ENCODE data around the gene PSMD12.

The PSMD12 gene

GRCh38 chr17:67403065-67403464 lies 36.7 kb upstream of the PSMD12 start:
- TF ChIP-seq FOXP2 (optimal IDR thresholded peaks at IDR 0.05; ENCODE audit: borderline replicate concordance, extremely low read depth, extremely low read length, insufficient read depth) (no peak), TAF1 (IDR thresholded peaks at IDR 0.05; ENCODE audit: borderline replicate concordance, insufficient read depth, low read length) (no peak), POLR2AphosphoS5 (IDR thresholded peaks at IDR 0.05; ENCODE audit: low read depth, low read length) (no peak), SIN3A (IDR thresholded peaks at IDR 0.05; ENCODE audit: borderline replicate concordance, insufficient read depth, low read length) (no peak)
- TF ChIP-seq, protein P1, sequence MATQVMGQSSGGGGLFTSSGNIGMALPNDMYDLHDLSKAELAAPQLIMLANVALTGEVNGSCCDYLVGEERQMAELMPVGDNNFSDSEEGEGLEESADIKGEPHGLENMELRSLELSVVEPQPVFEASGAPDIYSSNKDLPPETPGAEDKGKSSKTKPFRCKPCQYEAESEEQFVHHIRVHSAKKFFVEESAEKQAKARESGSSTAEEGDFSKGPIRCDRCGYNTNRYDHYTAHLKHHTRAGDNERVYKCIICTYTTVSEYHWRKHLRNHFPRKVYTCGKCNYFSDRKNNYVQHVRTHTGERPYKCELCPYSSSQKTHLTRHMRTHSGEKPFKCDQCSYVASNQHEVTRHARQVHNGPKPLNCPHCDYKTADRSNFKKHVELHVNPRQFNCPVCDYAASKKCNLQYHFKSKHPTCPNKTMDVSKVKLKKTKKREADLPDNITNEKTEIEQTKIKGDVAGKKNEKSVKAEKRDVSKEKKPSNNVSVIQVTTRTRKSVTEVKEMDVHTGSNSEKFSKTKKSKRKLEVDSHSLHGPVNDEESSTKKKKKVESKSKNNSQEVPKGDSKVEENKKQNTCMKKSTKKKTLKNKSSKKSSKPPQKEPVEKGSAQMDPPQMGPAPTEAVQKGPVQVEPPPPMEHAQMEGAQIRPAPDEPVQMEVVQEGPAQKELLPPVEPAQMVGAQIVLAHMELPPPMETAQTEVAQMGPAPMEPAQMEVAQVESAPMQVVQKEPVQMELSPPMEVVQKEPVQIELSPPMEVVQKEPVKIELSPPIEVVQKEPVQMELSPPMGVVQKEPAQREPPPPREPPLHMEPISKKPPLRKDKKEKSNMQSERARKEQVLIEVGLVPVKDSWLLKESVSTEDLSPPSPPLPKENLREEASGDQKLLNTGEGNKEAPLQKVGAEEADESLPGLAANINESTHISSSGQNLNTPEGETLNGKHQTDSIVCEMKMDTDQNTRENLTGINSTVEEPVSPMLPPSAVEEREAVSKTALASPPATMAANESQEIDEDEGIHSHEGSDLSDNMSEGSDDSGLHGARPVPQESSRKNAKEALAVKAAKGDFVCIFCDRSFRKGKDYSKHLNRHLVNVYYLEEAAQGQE (IDR thresholded peaks at IDR 0.05; ENCODE audit: insufficient read depth in 1 of 2, low read depth in 2 of 2, low read length in 2 of 2), result no peak

GRCh38 chr17:67401598-67402504 lies 35.5 kb upstream of the PSMD12 start:
- TF ChIP-seq TAF1 (IDR thresholded peaks at IDR 0.05; ENCODE audit: borderline replicate concordance, insufficient read depth, low read length) (no peak), SIN3A (IDR thresholded peaks at IDR 0.05; ENCODE audit: borderline replicate concordance, insufficient read depth, low read length) (no peak), POLR2AphosphoS5 (IDR thresholded peaks at IDR 0.05; ENCODE audit: low read depth, low read length) (no peak), FOXP2 (optimal IDR thresholded peaks at IDR 0.05; ENCODE audit: borderline replicate concordance, extremely low read depth, extremely low read length, insufficient read depth) (no peak)
- TF ChIP-seq, protein P1 (IDR thresholded peaks at IDR 0.05; ENCODE audit: insufficient read depth in 1 of 2, low read depth in 2 of 2, low read length in 2 of 2), result no peak

DNA sequence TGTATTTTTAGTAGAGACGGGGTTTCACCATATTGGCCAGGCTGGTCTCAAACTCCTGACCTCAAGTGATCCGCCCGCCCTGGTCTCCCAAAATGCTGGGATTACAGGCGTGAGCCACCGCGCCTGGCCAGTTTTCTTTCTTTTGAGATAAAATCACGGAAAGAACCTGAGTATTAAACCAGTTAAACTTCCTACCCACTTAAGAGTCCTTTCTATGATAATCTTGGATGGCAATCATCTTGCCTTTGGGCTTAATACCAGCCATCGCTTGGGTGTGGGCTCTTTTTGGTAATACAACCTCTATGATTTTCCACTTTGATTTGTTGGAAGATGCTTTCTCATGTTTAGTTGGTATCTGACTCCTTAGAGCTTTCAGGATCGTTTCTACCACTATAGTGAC lies 34.7 kb upstream of the PSMD12 start:
- no peak for TF ChIP-seq TAF1 (IDR thresholded peaks at IDR 0.05; ENCODE audit: borderline replicate concordance, insufficient read depth, low read length)

- TF ChIP-seq SIN3A (IDR thresholded peaks at IDR 0.05; ENCODE audit: borderline replicate concordance, insufficient read depth, low read length) (no peak), POLR2AphosphoS5 (IDR thresholded peaks at IDR 0.05; ENCODE audit: low read depth, low read length) (no peak), TAF1 (IDR thresholded peaks at IDR 0.05; ENCODE audit: borderline replicate concordance, insufficient read depth, low read length) (no peak), FOXP2 (optimal IDR thresholded peaks at IDR 0.05; ENCODE audit: borderline replicate concordance, extremely low read depth, extremely low read length, insufficient read depth) (no peak)
- TF ChIP-seq, protein P1 (IDR thresholded peaks at IDR 0.05; ENCODE audit: insufficient read depth in 1 of 2, low read depth in 2 of 2, low read length in 2 of 2), result no peak
Observed at GRCh38 chr17:67400193-67400592, 33.8 kb upstream of the PSMD12 start.

DNA sequence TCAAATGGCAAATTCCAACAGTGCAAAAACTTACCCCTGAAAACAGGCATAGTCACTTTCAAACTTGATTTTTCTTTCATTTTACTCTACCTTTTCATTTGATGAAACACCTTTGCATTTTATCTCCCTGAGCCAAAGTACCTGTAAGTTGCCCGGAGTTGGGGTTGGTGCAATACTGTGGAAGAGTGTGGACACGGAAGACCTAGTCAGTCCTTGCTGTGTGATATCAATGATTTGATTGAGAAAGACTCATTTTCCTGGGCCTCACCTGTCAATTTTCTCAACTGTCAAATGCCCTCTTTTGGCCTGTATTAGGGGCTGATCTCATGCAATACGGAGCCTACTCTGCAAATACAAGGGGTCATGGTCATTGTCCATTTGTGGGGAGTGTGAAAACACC lies 33.3 kb upstream of the PSMD12 start:
- TF ChIP-seq TAF1 (IDR thresholded peaks at IDR 0.05; ENCODE audit: borderline replicate concordance, insufficient read depth, low read length) (no peak), SIN3A (IDR thresholded peaks at IDR 0.05; ENCODE audit: borderline replicate concordance, insufficient read depth, low read length) (no peak), POLR2AphosphoS5 (IDR thresholded peaks at IDR 0.05; ENCODE audit: low read depth, low read length) (no peak), FOXP2 (optimal IDR thresholded peaks at IDR 0.05; ENCODE audit: borderline replicate concordance, extremely low read depth, extremely low read length, insufficient read depth) (no peak)
- TF ChIP-seq, protein P1 (IDR thresholded peaks at IDR 0.05; ENCODE audit: insufficient read depth in 1 of 2, low read depth in 2 of 2, low read length in 2 of 2), result no peak

Data from PFSK-1 (cell line).